Measurements from ENCODE around the gene ACTR3. TPM values are rescaled to one million over a fixed set of nuclear protein-coding genes. Genes with fewer than 3 reads are reported as not detected.
A peak's percentile ranks its signal among the peaks of the same experiment; 100 is the strongest.

ACTR3 gene
- total RNA-seq, 4 donors from 2014 or later = 80.0 to 124 (median 101) TPM

DNA sequence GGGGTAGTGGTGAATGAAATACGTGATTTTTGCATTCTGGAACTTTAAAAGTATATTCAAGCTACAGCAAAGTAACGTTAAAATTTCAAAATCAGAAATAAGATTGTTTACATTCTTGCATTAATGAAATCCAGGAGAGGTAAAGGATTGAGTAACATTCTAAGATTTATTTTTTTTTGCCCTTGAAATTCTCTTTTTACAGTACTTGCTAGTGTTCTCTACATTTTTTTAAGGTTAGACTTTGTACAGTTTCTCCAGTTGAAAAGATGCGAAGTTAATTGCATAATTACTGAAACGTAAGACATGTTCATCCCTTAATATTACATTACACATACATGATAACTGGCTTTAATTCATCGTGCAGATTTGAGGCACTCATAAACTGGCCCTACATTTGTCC lies 74.5 kb downstream of the ACTR3 start:
- Histone ChIP-seq H3K27me3 (no peaks in the 10 kb centered on the region), H3K4me1 (peaks cover 0 to 5% (median 0%) of the 10 kb centered on the region in 4 donors), H3K4me3 (no peak overlapping the region), H3K36me3 (peaks cover 0 to 14% (median 0%) of the 10 kb centered on the region in 3 donors), H3K27ac (no peak overlapping the region), H3K9me3 (no peaks in the 10 kb centered on the region)
- no peak for DNase-seq
- TF ChIP-seq, protein P1, sequence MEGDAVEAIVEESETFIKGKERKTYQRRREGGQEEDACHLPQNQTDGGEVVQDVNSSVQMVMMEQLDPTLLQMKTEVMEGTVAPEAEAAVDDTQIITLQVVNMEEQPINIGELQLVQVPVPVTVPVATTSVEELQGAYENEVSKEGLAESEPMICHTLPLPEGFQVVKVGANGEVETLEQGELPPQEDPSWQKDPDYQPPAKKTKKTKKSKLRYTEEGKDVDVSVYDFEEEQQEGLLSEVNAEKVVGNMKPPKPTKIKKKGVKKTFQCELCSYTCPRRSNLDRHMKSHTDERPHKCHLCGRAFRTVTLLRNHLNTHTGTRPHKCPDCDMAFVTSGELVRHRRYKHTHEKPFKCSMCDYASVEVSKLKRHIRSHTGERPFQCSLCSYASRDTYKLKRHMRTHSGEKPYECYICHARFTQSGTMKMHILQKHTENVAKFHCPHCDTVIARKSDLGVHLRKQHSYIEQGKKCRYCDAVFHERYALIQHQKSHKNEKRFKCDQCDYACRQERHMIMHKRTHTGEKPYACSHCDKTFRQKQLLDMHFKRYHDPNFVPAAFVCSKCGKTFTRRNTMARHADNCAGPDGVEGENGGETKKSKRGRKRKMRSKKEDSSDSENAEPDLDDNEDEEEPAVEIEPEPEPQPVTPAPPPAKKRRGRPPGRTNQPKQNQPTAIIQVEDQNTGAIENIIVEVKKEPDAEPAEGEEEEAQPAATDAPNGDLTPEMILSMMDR (IDR thresholded peaks at IDR 0.05) = no peak
- TF ChIP-seq POLR2A (IDR thresholded peaks at IDR 0.05) = no peak

DNA sequence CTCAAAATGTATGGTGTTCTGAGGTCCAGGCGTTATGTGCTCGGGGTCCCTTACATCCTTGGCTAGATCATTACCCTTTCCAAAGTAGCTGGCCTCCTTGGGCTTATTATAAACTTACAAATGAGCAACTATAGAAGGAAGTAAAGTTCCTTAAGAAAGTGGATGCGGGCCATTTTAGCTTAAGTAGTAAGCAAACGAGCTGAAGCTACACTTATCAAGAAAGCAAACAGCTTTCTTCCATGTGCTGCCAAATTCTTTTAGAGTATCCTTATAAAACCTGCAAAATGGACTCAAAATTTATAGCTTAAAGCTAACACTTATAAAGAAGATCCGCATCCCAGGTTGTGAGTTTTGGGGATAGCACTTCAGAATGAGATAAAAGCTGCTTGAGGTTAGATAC lies 75.3 kb downstream of the ACTR3 start:
- peaks cover 0 to 8% (median 0%) of the 10 kb centered on the region in 3 donors for H3K36me3 ChIP-seq
- no peaks in the 10 kb centered on the region for H3K27me3 ChIP-seq
- H3K27ac ChIP-seq = no peak overlapping the region
- H3K9me3 ChIP-seq = no peaks in the 10 kb centered on the region
- H3K4me1 ChIP-seq = peaks cover 0 to 5% (median 0%) of the 10 kb centered on the region in 4 donors
- DNase-seq = no peak
- TF ChIP-seq POLR2A (IDR thresholded peaks at IDR 0.05) = no peak
- TF ChIP-seq, protein P1 (IDR thresholded peaks at IDR 0.05) = no peak
- H3K4me3 ChIP-seq = no peak overlapping the region

DNA sequence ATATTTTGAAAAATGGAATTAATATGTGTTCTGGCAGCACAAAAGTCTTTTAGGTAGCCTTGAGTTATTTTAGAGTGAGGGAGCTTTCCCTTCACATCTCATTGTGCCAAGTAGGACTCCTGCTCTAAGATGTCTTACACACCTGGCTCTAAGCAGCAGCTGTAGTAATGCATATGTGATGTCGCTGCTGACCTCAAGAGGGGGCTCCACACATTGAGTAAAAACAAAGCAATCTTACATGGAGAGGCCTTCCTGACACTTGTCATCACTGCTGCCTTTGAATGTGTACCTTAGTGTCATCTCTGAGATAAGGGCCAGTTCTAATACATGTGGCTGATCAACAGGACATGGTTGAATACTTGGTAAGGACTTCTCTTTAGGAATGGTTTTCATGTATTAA lies 75.8 kb downstream of the ACTR3 start:
- Histone ChIP-seq H3K36me3 (peaks cover 0 to 4% (median 0%) of the 10 kb centered on the region in 3 donors), H3K4me1 (peaks cover 0 to 5% (median 0%) of the 10 kb centered on the region in 4 donors), H3K27ac (no peak overlapping the region), H3K9me3 (no peaks in the 10 kb centered on the region), H3K27me3 (no peaks in the 10 kb centered on the region), H3K4me3 (no peak overlapping the region)
- TF ChIP-seq POLR2A (IDR thresholded peaks at IDR 0.05) = no peak
- TF ChIP-seq, protein P1 (IDR thresholded peaks at IDR 0.05) = peak; percentile 9 to 73 (median 58)
- peak in 1 of 3 donors; percentile 68 for DNase-seq

DNA sequence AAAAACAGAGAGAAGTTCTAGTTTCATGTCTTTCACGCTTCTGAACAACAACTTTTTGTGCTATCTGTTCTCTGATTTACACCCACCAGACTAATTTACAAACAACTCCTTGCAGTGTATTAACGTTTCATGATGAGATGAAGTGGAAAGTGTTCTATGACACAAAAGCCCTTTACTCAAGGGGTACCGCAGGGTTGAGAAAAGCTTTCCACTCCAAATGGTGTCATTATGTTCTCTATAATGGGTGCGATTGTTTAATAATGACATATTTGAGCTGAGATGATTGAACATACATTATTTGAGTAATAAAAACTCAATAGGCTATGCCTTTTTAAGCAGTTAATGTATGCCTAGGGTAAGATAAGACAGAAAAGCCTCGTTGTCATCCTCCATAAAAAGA lies 76.3 kb downstream of the ACTR3 start:
- DNase-seq = no peak
- Histone ChIP-seq H3K9me3 (no peaks in the 10 kb centered on the region), H3K4me1 (peaks cover 0 to 5% (median 0%) of the 10 kb centered on the region in 4 donors), H3K36me3 (no peaks in the 10 kb centered on the region), H3K4me3 (no peak overlapping the region), H3K27ac (no peak overlapping the region), H3K27me3 (no peaks in the 10 kb centered on the region)
- TF ChIP-seq, protein P1 (IDR thresholded peaks at IDR 0.05) = no peak
- no peak for TF ChIP-seq POLR2A (IDR thresholded peaks at IDR 0.05)

DNA sequence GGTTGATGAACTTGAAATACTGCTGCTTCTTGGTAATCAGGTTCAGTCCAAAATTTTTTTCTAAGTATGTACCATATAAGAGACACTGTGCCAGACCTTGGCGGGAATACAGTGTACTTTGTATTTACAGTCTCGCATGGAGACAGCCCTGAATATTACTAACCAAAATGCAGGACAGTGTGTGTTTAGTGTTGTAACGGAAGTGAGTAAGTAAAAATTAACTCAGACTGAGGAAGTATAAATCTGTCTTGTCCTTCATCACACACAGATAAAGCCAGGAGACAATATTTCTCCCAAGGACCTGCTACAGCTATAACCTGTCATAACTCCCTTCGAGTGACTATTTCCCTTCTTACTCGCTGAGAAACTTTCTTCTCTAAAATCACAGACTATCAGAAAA lies 76.9 kb downstream of the ACTR3 start:
- H3K27ac ChIP-seq = peak overlapping the region in 1 of 4 donors; percentile 7
- H3K4me1 ChIP-seq = peaks cover 0 to 5% (median 0%) of the 10 kb centered on the region in 4 donors
- H3K27me3 ChIP-seq = no peaks in the 10 kb centered on the region
- H3K9me3 ChIP-seq = no peaks in the 10 kb centered on the region
- no peaks in the 10 kb centered on the region for H3K36me3 ChIP-seq
- DNase-seq = no peak
- TF ChIP-seq, protein P1 (IDR thresholded peaks at IDR 0.05) = no peak
- no peak for TF ChIP-seq POLR2A (IDR thresholded peaks at IDR 0.05)
- H3K4me3 ChIP-seq = no peak overlapping the region

DNA sequence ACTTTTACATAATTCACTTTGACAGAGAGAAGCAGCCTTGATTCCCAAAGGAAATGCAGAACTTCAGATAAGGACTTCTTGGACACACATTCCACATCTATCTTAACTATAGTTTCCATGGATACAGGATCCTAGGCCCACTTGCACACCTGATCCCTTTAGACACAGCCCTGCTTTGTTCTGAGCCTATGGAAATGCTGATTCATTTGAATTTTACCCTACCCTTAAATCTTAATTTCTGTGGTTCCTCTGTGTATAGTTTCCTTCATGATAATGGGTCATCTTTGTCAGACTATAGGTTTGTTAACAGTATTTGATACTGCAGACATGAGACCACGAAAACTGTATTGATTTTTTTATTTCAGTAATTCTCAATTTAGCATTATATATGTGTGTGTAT lies 77.4 kb downstream of the ACTR3 start:
- no peaks in the 10 kb centered on the region for H3K27me3 ChIP-seq
- peak overlapping the region in 1 of 4 donors; percentile 7 for H3K27ac ChIP-seq
- TF ChIP-seq POLR2A (IDR thresholded peaks at IDR 0.05) = no peak
- TF ChIP-seq, protein P1 (IDR thresholded peaks at IDR 0.05) = no peak
- H3K9me3 ChIP-seq = no peaks in the 10 kb centered on the region
- DNase-seq = no peak
- H3K4me3 ChIP-seq = no peak overlapping the region
- H3K36me3 ChIP-seq = no peaks in the 10 kb centered on the region
- peaks cover 0 to 5% (median 0%) of the 10 kb centered on the region in 4 donors for H3K4me1 ChIP-seq
